GM19351 (cell line): ENCODE data around the gene IGSF9B.

Experiments used
- ATAC-seq: cut with Tn5 transposase; IDR thresholded peaks from one replicate; pipeline ENCODE4 v1.9.1; 2021; ENCODE audit warnings: mild to moderate bottlenecking, moderate library complexity; ENCODE audit not compliant: unreplicated experiment

Gene IGSF9B

DNA sequence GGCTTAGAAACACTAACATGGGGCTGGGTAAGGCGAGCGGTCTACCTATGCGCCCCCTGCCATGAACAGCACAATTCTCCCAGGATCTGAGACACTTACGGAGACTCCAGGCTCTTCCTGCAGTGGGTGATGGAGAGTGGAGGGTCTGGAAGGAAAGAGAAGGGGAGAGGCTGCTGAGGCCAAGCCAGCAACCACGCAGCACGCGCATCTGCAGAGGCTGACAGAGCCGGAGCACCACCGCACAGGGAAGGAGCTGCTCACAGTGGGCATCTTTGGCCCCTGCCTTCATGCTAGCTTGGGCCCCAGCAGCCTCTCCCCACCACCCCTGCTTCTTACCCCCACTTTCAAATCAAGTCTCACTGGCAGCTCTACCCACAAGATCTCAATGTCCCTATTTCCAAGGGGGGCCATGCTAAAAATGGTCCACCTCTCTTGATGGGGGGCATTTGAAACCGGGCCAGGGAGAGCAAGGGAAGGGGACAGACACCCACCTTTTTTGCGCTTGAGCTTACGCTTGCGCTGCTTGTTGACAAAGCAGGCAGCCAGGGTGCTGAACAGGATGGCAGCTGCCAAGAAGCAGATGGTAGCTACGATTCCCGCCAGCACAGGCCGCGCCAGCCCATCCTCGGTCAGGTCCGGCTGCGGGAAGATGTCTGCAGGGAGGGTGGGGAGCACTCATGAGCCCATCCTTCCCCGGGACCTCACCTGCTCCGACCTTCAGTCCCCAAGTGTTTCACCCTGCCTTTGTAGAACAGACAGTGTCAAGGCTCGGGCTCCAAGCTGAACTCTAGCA, 34.5 kb downstream of the IGSF9B start:
- ATAC-seq, result no peak

DNA sequence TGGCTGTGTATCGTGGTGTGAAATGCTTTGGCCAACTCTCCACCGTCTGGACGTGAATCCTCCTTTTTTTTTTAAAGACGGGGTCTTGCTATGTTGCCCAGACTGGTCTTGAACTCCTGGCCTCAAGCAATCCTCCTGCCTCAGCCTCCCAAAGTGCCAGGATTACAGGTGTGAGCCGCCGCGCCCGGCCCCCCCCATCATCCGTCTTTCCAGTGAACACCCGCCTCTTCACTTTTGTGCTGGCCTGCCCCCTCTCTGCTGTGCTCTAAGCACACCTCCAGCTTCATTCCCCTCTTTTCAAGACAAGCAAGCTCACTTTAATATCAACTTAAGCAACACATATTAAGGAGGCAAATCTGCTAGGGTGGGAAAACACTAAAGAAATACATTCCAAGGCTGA, 35.3 kb downstream of the IGSF9B start:
- ATAC-seq, result no peak

DNA sequence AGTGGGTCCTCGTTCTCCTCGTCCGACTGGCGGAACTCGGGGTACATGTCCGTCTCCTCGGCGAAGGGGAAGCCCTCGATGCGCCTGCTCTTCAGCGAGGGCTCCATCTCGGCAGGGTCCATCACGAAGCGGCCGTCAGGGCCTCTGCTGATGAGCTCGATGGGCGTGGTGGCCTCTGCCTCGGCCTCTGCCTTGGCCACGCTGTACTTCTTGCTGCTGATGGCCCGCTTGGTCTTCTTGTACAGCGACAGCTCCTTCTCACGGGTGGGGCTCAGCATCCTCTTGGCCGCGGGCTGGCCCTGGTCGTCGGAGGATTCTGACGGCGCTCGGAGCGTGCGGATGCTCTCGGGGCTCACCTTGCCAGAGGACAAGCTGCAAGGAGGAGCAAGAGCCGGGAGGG, 35.7 kb downstream of the IGSF9B start:
- ATAC-seq, result no peak

DNA sequence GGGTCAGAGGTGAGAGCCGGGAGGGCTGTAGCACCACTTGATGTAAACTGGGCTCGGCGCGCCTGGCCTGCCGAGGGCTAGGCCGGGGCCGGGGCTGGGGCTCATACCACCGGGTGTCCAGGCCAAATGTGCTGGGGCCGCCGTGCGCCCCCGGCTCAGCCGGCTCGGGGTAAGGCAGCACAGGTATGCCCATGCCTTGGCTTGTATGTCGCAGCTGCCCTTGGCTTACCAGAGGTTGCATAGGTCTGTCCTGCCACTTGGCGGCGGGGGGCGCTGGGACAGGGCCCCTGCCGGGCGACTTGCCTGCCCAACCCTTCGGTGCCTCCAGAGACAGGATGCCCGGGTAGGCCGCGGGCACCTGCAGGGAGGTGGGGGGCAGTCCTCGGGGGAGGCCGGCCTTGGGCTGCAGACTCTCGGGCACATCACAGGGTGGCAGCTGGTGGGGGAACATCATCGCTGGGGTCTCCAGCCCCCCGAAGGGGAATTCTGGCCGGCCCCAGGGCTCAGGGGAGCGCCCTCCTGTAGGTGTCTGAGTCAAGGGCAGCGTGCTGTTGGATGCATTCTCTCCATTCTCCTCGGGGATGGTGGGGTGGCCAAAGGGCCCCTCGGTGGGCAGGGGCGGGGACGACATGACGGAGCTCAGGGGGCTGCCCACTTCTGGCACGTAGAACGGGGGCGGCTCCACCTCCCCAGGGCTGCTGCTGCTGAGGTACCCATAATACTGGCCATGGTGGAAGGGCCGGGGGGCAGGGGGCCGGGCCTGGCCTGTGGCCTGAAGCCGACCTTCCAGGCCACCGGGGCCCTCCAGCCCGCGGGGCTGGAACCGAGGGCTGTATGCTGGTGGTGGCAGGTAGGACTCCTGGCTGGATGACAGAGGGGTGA, 36.4 kb downstream of the IGSF9B start:
- ATAC-seq, result no peak

DNA sequence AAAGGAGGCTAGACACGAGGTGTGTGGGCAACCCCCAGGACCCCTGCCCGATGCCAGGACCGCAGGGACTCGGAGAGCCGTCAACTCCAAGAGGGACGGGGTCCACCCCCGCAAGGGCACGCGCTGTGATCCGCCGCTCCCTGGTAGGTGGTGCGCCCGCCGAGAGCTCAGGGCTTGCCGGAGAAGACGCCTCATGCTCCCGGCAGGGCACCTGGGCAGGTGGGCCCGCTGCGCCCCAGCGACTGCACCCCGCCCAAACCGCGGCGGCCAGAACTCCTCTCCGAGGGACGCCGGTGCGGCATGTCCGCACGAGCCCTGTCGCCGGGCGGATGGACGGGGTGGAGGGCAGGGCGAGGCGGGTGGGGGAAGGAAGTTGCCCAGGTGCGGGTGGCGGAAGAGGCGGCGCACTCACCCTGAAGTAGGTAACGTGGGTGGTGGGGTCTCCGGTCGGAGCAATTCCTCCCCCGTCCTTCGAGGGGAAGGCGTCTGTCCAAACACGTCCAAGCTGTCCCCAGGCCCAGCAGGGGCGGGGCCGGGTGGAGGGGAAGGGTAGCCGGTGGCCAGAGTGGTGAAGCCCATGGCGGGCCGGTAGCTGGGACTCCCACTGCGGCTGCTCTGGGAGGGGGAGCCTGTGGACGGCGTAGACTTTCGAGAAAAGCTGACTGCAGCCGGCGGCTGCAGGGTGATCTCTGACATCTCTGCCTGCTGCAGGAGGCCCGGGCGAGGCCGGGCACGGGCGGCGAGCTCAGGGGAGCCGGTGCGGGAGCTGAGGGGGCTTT, 37.2 kb downstream of the IGSF9B start:
- no peak for ATAC-seq

DNA sequence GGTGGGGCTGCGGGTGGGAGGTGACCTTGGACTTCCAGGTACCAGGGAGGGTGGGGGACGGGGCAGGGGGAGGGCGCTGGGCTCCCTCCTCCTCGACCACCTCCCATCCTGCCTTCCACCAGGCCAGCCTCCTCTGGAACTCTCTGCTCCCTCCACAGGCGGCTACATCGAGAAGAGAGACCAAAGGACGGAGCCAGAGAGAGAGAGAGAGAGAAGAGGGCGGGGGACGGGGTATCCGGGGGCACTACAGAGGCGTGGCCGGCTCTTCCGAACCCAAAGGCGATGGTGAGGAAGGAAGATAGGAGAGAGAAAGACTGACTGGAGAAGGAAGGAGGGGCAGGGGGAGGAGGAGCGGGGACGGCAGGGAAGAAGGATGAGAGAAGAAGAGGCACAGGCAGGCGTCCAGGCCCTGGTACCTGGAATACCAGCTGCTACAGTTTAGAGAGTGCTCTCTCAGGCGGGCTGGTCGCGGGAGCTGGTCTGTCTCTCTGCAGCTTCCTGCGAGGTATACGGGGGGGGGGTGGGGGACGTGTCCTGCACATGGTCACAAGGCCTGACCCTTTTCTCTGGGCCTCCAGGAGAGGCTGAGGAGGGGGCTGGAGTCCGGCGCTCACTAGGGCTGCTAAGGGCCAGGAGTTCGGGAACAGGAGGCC, 38.0 kb downstream of the IGSF9B start:
- no peak for ATAC-seq

DNA sequence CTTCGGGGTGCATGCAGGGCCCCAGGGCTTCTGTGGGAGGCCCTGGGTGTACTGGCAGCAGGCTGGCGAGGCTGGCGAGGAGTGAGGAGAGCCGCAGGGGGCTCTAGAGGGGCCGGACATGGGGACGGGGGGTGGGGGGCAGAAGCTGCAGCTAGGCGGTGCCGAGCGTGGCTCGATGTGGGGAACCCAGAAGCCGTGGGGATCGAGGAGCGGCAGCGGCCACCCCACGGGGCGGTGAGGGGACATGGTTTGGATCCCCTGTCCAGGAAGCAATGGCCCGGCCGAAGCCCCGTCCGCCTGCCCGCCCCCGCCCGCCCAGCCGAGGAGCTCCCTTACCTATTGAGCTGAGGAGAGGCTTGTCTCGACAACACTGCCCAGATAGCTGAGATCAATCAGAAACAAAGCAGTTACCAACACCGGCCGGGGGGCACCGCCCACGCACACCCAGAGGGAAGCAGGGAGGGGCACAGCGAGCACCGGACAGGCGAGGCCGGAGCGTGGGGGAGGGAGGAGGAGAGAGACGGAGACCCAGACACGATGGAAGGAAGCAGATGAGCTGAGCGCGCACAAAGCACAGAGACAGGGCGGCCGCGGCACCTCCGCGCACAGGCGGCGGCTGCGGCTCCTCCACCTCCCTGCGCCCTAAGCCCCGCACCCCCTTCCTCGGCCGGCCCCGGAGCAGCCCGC, 38.7 kb downstream of the IGSF9B start:
- ATAC-seq, result no peak

DNA sequence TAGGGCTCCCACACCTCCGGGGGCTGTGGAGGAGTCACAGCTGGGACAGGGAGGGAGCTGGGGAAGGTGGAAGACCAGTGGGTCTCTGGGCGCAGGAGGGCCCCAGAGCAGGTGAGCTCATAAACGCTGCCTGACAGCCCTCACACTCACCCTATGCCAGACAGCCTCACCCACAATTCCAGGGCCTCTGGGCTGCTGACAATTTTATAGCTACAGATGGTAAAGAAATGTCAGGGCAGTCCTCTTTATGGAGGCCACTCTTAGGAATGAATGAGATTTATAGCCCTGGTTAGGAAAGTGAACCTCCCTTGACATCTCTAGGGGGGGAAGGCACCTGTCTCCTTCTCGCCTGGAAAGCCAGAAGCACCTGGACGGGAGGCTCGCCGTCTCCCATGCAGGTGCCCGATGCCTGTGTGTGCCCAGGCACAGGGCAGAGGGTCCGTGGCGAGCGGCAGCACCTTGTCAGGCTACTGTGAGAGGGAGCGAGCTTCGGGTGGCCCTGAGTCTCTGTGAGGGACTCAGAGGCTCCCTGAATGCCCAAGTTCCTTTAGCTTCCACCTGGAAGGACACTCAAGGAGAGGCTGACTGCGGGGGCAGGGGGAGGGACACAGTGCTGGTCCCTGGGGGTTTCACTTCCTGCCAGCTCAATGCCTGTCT, 39.9 kb downstream of the IGSF9B start:
- no peak for ATAC-seq

DNA sequence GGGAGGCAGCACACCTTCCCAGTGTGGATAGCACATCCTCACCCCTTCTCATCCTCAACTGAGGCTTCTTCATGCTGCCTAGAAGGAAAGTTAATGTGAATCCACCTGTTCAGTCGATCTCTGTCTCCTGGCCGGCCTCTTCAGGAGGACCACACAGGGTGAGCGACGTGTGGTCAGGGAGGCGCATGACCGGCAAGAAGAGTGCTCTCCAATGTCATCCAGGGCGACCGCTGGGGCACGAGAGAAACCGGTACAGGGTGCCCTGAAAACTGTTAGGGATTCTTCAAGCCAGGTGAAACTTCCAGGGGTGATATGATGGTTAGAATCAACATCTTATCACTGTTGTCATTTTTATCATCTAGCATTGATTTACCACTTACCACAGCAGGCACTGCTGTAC, 43.0 kb downstream of the IGSF9B start:
- no peak for ATAC-seq

DNA sequence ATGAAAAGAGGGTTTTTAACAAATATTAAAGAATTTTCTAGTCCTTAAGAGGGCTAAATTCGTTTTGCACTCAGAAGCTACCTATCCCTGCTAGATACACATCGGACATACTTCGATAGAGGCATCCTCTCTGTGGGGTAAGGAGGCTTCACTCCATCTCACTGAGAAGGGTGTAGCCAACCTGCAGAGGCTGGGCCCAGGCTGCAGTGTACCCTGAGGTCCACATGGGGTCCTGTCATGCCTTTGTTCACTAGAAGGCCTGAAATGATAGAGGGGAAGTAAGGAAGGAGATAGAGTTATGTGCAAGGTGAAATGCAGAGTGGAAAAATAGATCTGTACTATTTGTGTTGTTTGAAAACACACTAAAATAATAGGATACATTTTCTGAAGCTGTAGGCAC, 45.6 kb downstream of the IGSF9B start:
- peak; percentile 91 for ATAC-seq

DNA sequence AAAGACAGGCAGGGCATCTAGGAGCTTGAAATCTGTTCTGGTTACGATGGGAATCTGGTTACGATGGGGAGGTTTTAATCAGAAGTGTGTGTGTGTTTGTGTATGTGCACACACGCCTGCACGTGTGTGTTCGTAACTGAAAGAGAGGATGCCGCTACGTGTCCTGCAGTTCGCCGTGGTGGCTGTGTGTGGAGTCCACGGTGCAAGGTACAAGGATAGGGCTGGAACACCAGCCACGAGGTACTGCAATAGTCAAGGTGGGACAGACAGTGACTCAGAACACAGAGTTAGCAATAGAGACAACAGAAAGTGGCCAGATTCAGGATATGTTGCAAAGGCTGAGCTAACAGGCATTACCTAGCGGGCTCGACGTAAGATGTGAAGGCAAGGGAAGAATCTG, 46.7 kb downstream of the IGSF9B start:
- no peak for ATAC-seq

DNA sequence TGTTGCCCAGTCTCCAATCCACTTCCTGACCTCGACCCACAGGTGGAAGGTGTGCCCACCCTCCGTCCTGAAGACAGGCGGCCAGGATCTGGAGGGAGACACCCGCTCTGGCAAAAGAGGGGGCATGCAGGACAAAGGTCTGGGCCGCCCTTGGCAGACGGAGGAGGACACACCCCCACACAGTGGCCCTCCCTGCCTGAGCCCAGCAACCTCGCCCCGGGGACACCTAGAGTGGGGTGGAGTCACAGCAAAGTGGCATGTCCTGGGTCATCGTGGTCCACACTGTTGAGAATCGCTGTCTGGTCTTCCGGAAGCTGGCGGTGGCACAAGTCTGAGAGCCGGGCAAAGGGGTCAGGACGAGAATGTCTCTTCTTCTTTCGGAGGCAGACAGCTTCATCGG, 47.9 kb downstream of the IGSF9B start:
- no peak for ATAC-seq

DNA sequence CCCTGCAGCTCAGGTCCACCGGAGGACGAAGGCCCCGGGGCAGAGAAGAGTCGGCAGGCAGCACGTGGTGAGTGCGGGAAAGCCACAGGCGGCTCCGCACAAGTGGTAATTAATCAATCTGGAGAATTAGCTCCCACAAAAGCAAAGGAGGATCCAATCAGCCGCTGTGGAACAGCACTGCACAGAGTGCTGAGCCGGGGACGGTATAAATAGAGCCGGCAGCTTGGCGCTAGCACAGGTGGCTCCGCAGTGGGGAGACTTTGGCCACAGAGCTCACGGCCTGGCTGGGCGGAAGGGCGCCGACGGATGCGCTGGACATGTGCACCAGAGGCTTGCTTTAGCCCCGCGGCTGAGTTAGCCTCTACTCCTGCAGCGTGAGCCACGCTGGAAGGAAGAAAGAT, 48.9 kb downstream of the IGSF9B start:
- ATAC-seq, result no peak

DNA sequence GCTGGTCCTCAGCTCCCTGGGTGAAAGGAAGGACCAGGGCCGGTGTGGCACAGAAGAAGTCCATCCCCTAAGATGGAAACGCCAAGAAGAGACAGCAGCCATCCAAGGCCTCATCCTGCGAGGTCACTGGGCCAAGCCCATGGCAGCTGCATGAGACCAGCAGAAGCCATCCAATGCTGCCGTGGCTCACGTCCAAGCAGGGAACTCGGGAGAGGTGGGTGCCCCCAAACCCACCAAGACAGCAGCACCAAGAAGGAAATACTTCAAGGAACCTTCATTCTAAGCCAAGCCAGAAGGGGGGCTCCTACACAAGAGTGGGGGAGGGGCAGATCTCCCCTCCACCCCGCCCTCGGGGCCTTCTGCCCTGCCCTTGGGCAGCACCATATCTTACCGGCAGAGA, 49.6 kb downstream of the IGSF9B start:
- no peak for ATAC-seq

DNA sequence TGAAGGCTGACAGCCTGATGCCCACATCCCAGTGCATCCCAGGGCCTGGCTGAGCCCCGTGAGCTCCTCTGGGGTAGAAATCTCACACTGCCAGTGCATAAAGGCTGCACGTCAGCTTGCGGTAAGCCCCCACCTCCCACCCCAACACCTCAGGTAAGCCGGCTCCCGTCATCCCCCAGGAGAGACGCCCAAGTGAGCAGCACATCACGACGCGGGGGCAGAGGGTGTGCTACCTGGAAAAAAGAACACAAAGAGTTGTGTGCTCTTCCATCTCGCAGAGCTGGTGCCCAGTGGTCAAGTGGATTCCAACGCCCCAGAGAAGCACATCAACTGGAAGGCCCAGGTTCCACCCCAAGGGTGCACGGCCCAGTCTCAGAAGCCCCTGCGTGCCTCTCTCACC, 50.0 kb downstream of the IGSF9B start:
- no peak for ATAC-seq

DNA sequence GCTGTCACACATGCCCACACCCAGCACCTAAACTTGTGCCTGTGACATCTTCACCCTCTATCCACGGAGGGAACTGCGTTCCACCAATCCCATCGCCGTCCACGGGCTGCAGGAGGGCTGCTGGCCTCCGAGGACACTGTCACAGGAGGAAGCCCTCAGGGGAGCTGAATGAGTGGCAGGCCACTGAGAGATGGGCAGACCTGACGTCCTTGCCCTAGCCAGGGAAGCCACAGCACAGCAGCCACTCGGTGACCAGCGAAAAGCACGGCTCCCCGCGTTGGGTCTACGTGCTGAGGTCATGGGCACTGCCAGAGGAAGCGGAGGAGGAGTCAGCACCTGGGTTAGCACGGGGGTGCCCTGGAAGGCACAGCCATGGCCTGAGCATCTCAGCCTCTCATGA, 50.5 kb downstream of the IGSF9B start:
- no peak for ATAC-seq

DNA sequence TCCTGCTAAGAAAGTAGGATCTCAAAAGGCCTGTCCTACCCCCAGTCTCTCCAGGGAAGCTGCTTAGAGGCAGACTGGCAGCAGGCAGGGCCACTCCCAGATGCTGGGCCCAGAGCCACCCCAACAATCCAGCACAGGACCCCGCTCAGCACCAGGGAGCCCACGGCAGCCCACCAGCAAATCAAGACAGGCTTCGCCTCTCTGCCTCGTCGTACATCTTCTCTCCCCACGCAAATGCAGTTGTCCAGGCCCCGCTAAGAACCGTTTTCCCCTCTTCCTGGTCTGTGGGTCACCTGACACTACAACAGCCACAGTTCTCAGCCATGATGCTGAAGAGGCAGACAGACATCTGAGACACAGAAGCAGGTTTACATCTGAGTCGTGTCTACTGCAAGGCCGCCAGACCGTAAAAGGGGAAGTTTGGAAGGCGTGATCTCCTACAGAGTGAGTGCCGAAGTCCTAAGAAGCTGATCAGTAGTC, 51.1 kb downstream of the IGSF9B start:
- no peak for ATAC-seq

DNA sequence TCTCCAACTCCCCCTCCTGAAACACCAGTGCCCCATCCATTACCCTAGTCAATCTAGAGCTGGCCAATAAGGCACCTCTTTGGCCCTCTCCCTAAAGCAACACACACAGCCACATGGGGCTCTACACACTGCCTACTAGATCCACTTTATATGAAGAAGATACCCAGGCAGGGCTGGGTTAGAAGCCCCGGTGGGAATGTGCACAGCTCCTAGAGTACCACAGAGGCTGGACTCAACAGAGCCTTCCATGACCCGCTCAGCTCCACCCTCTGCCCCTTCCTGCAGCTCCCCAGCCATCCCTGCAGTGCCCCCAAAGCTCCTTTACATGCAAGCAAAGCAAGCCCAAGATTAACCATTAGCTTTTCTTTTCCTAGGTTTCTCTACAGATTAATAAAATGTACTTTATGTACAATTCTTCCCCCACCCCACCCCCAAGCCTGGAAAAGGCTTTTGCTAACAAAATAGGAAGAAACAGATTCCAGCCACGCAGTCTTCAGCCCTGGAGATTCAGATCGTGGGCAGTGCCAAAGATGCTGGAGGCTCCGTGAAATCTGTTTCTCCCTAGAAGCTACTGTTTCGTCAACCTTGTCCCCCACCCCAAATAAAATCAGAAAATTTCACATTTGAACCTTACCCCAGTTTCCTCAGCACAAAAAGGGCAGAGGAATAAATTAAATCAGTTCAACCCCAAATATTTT, 51.8 kb downstream of the IGSF9B start:
- ATAC-seq, result no peak
